NCI-H2227 (cell line): ENCODE results near the gene ABTB2.
"Not testable (repeated sequence)": the region's sequence is repeated elsewhere in the genome, so short reads cannot be mapped to it uniquely, and the experiment has no call there.

Experiments
- DNase-seq: peaks from one replicate; lab custom pipeline; 2025; ENCODE audit not compliant: unreplicated experiment; lab: John Stamatoyannopoulos, UW

ABTB2 gene

GRCh38 chr11:34266090-34266912 is 91.5 kb downstream of the ABTB2 start:
- no peak for DNase-seq

GRCh38 chr11:34264303-34265110 is 93.3 kb downstream of the ABTB2 start:
- DNase-seq = no peak

- no peak for DNase-seq
These were observed 94.2 kb downstream of the ABTB2 start for GRCh38 chr11:34263441-34264091.

GRCh38 chr11:34262531-34263081 is 95.2 kb downstream of the ABTB2 start:
- peak; percentile 35 for DNase-seq

- no peak for DNase-seq
These were observed 96.0 kb downstream of the ABTB2 start for GRCh38 chr11:34261820-34262219.

GRCh38 chr11:34261095-34261494 is 96.7 kb downstream of the ABTB2 start:
- no peak for DNase-seq

- no peak for DNase-seq
These were observed 97.7 kb downstream of the ABTB2 start for GRCh38 chr11:34260072-34260575.

GRCh38 chr11:34259087-34259486 is 98.7 kb downstream of the ABTB2 start:
- no peak for DNase-seq

GRCh38 chr11:34256626-34257025 is 101.2 kb downstream of the ABTB2 start:
- DNase-seq = no peak

- no peak for DNase-seq
These were observed 101.7 kb downstream of the ABTB2 start for GRCh38 chr11:34256150-34256549.

GRCh38 chr11:34255101-34255500 is 102.7 kb downstream of the ABTB2 start:
- no peak for DNase-seq

- no peak for DNase-seq
These were observed 103.8 kb downstream of the ABTB2 start for GRCh38 chr11:34254011-34254410.

GRCh38 chr11:34252651-34253050 is 105.2 kb downstream of the ABTB2 start:
- DNase-seq = no peak

GRCh38 chr11:34252015-34252414 is 105.8 kb downstream of the ABTB2 start:
- DNase-seq = no peak

GRCh38 chr11:34251589-34251980 is 106.2 kb downstream of the ABTB2 start:
- no peak for DNase-seq

GRCh38 chr11:34250732-34251588 is 106.8 kb downstream of the ABTB2 start:
- DNase-seq = peak; percentile 77

GRCh38 chr11:34250211-34250610 is 107.6 kb downstream of the ABTB2 start:
- no peak for DNase-seq

GRCh38 chr11:34249439-34249838 is 108.4 kb downstream of the ABTB2 start:
- no peak for DNase-seq

- DNase-seq = not testable (repeated sequence)
These were observed 111.3 kb downstream of the ABTB2 start for GRCh38 chr11:34246511-34246910.

GRCh38 chr11:34245041-34245440 is 112.8 kb downstream of the ABTB2 start:
- no peak for DNase-seq
